ENCODE data around the gene IGFL1.
"Not testable (repeated sequence)": the region's sequence is repeated elsewhere in the genome, so short reads cannot be mapped to it uniquely, and the experiment has no call there.

IGFL1 gene

DNA sequence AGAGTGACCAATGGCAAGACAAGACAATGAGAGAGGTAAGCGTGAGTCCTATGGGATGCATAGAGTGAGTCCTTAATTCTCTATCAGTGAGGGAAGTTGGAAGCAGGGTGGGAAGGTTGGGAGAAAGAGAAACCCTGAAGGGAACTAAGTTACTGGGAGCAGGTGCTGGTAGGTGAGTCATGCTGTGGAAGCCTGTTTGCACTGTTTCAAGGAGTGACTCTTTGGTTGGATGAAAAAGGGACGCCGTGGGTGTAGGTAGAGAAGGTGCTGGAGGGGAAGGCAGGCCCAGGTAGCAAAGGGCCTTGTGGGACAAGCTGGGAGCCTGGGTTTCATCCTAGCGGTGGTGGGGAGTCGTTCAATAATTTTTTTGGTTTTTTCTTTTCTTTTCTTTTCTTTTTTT is 21.9 kb downstream of the IGFL1 start:
- H3K27ac ChIP-seq (ENCODE audit: low read depth, low read length), result no peak overlapping the region
- H3K79me2 ChIP-seq (ENCODE audit: insufficient read depth, low read length), result no peaks in the 10 kb centered on the region
- no peaks in the 10 kb centered on the region for H3F3A ChIP-seq (ENCODE audit: insufficient read depth)
- no peak overlapping the region for H3K9ac ChIP-seq (ENCODE audit: low read length)
- no peaks in the 10 kb centered on the region for H3K36me3 ChIP-seq (ENCODE audit: low read length)
- no peaks in the 10 kb centered on the region for H3K27me3 ChIP-seq (ENCODE audit: low read length)
- no peak overlapping the region for H2AFZ ChIP-seq (ENCODE audit: low read depth, low read length, severe bottlenecking)
- TF ChIP-seq CTCF (IDR thresholded peaks at IDR 0.05; ENCODE audit: insufficient read depth, low read length, poor library complexity, severe bottlenecking), result no peak
- TF ChIP-seq EZH2phosphoT487 (conservative IDR thresholded peaks at IDR 0.05; ENCODE audit: low read length), result no peak
- no peaks in the 10 kb centered on the region for H3K9me3 ChIP-seq (ENCODE audit: insufficient read depth, low read length)
- H4K20me1 ChIP-seq (ENCODE audit: low read depth, low read length), result no peaks in the 10 kb centered on the region
- no peak overlapping the region for H3K4me2 ChIP-seq (ENCODE audit: low read depth, low read length, poor library complexity, severe bottlenecking)
- no peaks in the 10 kb centered on the region for H3K9me2 ChIP-seq (replicated peaks; ENCODE audit: insufficient read depth, low read length)
- no peak overlapping the region for H3K4me3 ChIP-seq (ENCODE audit: insufficient read depth, low read length, poor library complexity, severe bottlenecking)

- no peaks in the 10 kb centered on the region for H3K79me2 ChIP-seq (ENCODE audit: insufficient read depth, low read length)
- H3F3A ChIP-seq (ENCODE audit: insufficient read depth), result no peaks in the 10 kb centered on the region
- no peak overlapping the region for H3K4me3 ChIP-seq (ENCODE audit: insufficient read depth, low read length, poor library complexity, severe bottlenecking)
- no peak overlapping the region for H3K9ac ChIP-seq (ENCODE audit: low read length)
- no peaks in the 10 kb centered on the region for H3K36me3 ChIP-seq (ENCODE audit: low read length)
- H3K4me2 ChIP-seq (ENCODE audit: low read depth, low read length, poor library complexity, severe bottlenecking), result no peak overlapping the region
- no peak overlapping the region for H3K27ac ChIP-seq (ENCODE audit: low read depth, low read length)
- no peaks in the 10 kb centered on the region for H3K9me2 ChIP-seq (replicated peaks; ENCODE audit: insufficient read depth, low read length)
- no peaks in the 10 kb centered on the region for H4K20me1 ChIP-seq (ENCODE audit: low read depth, low read length)
- no peak for TF ChIP-seq CTCF (IDR thresholded peaks at IDR 0.05; ENCODE audit: insufficient read depth, low read length, poor library complexity, severe bottlenecking)
- TF ChIP-seq EZH2phosphoT487 (conservative IDR thresholded peaks at IDR 0.05; ENCODE audit: low read length), result no peak
- H3K9me3 ChIP-seq (ENCODE audit: insufficient read depth, low read length), result no peaks in the 10 kb centered on the region
- no peak overlapping the region for H2AFZ ChIP-seq (ENCODE audit: low read depth, low read length, severe bottlenecking)
- H3K27me3 ChIP-seq (ENCODE audit: low read length), result no peaks in the 10 kb centered on the region
Observed at GRCh38 chr19:46254776-46255175, 25.2 kb downstream of the IGFL1 start.

- H3F3A ChIP-seq (ENCODE audit: insufficient read depth), result no peaks in the 10 kb centered on the region
- H3K27ac ChIP-seq (ENCODE audit: low read depth, low read length), result no peak overlapping the region
- no peaks in the 10 kb centered on the region for H3K36me3 ChIP-seq (ENCODE audit: low read length)
- H3K4me3 ChIP-seq (ENCODE audit: insufficient read depth, low read length, poor library complexity, severe bottlenecking), result no peak overlapping the region
- no peaks in the 10 kb centered on the region for H4K20me1 ChIP-seq (ENCODE audit: low read depth, low read length)
- H3K27me3 ChIP-seq (ENCODE audit: low read length), result no peaks in the 10 kb centered on the region
- no peaks in the 10 kb centered on the region for H3K79me2 ChIP-seq (ENCODE audit: insufficient read depth, low read length)
- H3K9ac ChIP-seq (ENCODE audit: low read length), result no peak overlapping the region
- TF ChIP-seq EZH2phosphoT487 (conservative IDR thresholded peaks at IDR 0.05; ENCODE audit: low read length) (no peak), CTCF (IDR thresholded peaks at IDR 0.05; ENCODE audit: insufficient read depth, low read length, poor library complexity, severe bottlenecking) (no peak)
- no peak overlapping the region for H2AFZ ChIP-seq (ENCODE audit: low read depth, low read length, severe bottlenecking)
- no peaks in the 10 kb centered on the region for H3K9me2 ChIP-seq (replicated peaks; ENCODE audit: insufficient read depth, low read length)
- no peaks in the 10 kb centered on the region for H3K9me3 ChIP-seq (ENCODE audit: insufficient read depth, low read length)
- no peak overlapping the region for H3K4me2 ChIP-seq (ENCODE audit: low read depth, low read length, poor library complexity, severe bottlenecking)
Observed at GRCh38 chr19:46256855-46257254, 27.3 kb downstream of the IGFL1 start.

GRCh38 chr19:46261501-46261900 is 32.0 kb downstream of the IGFL1 start:
- not testable (repeated sequence) for H3F3A ChIP-seq (ENCODE audit: insufficient read depth); H3K9me3 ChIP-seq (ENCODE audit: insufficient read depth, low read length); H3K27ac ChIP-seq (ENCODE audit: low read depth, low read length); H3K4me2 ChIP-seq (ENCODE audit: low read depth, low read length, poor library complexity, severe bottlenecking); H4K20me1 ChIP-seq (ENCODE audit: low read depth, low read length); H3K79me2 ChIP-seq (ENCODE audit: insufficient read depth, low read length); H3K4me3 ChIP-seq (ENCODE audit: insufficient read depth, low read length, poor library complexity, severe bottlenecking); H3K9ac ChIP-seq (ENCODE audit: low read length); H3K27me3 ChIP-seq (ENCODE audit: low read length); H3K36me3 ChIP-seq (ENCODE audit: low read length); H3K9me2 ChIP-seq (replicated peaks; ENCODE audit: insufficient read depth, low read length); H2AFZ ChIP-seq (ENCODE audit: low read depth, low read length, severe bottlenecking)

DNA sequence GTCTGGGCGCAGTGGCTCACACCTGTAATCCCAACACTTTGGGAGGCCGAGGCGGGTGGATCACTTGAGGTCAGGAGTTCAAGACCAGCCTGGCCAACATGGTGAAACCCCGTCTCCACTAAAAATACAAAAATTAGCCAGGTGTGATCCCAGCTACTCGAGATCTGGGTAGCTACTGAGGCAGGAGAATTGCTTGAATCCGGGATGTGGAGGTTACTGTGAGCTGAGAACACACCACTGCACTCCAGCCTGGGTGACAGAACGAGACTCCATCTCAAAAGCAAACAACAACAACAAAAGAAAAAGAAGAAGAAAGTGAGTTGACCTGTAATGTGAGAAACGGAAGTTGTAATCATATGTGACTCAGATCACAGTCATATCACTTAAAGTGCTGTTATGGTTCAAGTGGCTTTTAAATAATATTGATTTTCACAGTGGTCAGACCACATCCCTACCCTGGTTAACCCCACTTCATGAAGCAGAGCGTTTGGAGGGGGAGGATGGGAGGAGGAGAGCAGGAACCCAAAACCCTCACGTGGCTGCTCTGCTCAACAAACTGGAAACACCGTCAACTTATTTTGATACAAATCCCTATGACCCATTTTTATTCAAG is 33.2 kb downstream of the IGFL1 start:
- H3K9me2 ChIP-seq (replicated peaks; ENCODE audit: insufficient read depth, low read length); H3K27ac ChIP-seq (ENCODE audit: low read depth, low read length); H3F3A ChIP-seq (ENCODE audit: insufficient read depth); H2AFZ ChIP-seq (ENCODE audit: low read depth, low read length, severe bottlenecking); H3K4me2 ChIP-seq (ENCODE audit: low read depth, low read length, poor library complexity, severe bottlenecking); H3K9ac ChIP-seq (ENCODE audit: low read length); H3K9me3 ChIP-seq (ENCODE audit: insufficient read depth, low read length); H4K20me1 ChIP-seq (ENCODE audit: low read depth, low read length); H3K79me2 ChIP-seq (ENCODE audit: insufficient read depth, low read length); H3K36me3 ChIP-seq (ENCODE audit: low read length); H3K27me3 ChIP-seq (ENCODE audit: low read length); H3K4me3 ChIP-seq (ENCODE audit: insufficient read depth, low read length, poor library complexity, severe bottlenecking): not testable (repeated sequence)

DNA sequence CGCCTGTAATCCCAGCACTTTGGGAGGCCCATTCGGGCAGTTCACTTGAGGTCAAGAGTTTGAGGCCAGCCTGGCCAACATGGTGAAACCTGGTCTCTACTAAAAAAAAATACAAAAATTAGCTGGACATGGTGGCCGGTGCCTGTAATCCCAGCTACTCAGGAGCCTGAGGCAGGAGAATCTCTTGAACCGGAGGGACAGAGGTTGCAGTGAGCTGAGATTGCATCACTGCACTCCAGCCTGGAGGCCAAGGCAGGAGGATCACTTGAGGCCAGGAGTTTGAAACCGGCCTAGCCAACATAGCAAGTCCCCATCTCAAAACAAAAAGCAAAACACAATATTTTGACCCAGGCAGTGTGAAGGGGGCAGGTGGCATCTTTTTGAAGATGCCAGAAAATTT is 35.3 kb downstream of the IGFL1 start:
- H3K27me3 ChIP-seq (ENCODE audit: low read length); H4K20me1 ChIP-seq (ENCODE audit: low read depth, low read length); H3K9ac ChIP-seq (ENCODE audit: low read length): not testable (repeated sequence)

More for the DNA sequence above, 35.3 kb downstream of the IGFL1 start:
- H3F3A ChIP-seq (ENCODE audit: insufficient read depth); H3K4me2 ChIP-seq (ENCODE audit: low read depth, low read length, poor library complexity, severe bottlenecking); H3K9me3 ChIP-seq (ENCODE audit: insufficient read depth, low read length); H2AFZ ChIP-seq (ENCODE audit: low read depth, low read length, severe bottlenecking); H3K79me2 ChIP-seq (ENCODE audit: insufficient read depth, low read length); H3K27ac ChIP-seq (ENCODE audit: low read depth, low read length); H3K4me3 ChIP-seq (ENCODE audit: insufficient read depth, low read length, poor library complexity, severe bottlenecking); H3K36me3 ChIP-seq (ENCODE audit: low read length); H3K9me2 ChIP-seq (replicated peaks; ENCODE audit: insufficient read depth, low read length): not testable (repeated sequence)

Data from SU-DHL-6 (cell line).